SW 1271 (cell line): ENCODE data around the gene CMTM1.
"Not testable (repeated sequence)": the region's sequence is repeated elsewhere in the genome, so short reads cannot be mapped to it uniquely, and the experiment has no call there.

Experiments
- DNase-seq, 2 experiments: peaks; one replicate each; lab custom pipeline; 2025; lab: John Stamatoyannopoulos, UW

The CMTM1 gene

DNA sequence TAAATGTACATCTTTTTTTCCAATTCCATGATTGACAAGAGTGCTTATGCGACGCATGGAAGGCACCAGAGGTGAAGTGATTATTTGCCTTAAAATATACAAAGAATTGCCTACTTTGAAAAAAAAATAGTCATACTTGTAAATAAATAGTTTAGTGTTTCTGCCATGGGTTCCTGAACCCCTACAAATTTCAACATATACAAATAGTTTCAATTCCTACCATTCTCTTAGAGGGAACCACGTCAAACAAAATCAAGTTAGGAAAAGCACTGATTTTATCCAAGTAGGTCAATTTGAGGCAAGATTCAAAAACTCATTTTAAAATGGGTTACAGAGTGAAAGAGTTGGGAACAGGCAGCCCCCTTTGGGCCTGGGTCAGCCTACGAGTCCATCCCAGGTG, 49.9 kb downstream of the CMTM1 start:
- no peak for DNase-seq

DNA sequence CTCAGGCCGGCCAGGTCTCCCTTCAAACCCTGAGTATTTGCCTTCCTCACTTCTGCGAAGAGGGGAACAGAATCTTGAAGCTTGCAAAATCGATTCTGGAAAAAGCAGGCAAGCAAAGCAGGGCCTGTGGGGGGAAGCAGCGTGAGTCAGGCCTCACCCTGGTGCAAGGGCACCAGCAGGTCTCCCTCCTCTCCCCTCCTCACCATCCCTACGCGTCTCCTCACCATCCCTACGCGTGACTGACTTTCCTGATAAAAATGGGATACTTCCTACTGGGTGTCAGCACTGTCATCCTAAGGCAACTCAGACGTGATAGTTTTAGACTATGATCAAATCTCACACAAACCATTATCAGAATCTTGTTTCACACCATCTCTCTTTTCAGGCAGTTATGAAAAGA, 50.4 kb downstream of the CMTM1 start:
- no peak for DNase-seq

DNA sequence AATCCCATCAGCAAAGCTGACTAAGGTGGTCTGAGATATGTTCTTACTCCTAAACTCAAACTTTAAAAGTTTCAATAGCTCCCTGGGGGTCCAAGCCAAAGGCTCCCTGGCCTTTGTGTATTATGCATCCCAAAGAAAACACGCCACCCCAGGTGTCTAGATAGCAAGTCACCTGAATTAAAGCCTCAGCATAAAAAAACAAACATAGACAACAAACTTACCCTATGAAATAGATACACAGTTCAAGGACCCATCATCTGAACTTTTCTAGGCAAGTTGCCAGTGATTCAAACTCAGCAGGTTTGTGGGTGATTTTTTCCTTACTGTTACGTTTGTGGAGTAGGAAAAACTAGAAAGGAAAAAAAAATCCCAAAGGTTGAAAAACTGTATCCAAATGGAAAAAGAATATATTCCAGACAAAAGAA, 50.8 kb downstream of the CMTM1 start:
- no peak for DNase-seq

DNA sequence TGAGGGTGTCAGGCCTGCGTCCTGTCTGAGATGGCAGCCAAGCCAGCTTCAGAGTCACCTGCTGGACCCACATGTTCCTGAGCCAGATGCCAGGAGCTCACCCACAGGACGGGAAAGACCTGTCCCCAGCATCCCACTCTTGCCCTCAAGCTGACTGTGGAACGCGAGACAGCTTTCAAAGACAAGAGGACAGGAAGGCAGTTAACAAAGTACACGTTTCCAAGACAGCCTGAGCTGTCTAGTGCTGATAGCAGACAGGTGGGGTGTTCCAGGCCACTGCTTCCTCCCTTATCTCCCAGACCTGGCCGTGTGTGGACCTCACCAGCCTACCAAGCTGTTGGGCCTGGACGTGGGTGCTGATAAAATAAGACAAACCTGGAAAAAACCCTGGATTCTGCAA, 51.5 kb downstream of the CMTM1 start:
- no peak for DNase-seq

DNA sequence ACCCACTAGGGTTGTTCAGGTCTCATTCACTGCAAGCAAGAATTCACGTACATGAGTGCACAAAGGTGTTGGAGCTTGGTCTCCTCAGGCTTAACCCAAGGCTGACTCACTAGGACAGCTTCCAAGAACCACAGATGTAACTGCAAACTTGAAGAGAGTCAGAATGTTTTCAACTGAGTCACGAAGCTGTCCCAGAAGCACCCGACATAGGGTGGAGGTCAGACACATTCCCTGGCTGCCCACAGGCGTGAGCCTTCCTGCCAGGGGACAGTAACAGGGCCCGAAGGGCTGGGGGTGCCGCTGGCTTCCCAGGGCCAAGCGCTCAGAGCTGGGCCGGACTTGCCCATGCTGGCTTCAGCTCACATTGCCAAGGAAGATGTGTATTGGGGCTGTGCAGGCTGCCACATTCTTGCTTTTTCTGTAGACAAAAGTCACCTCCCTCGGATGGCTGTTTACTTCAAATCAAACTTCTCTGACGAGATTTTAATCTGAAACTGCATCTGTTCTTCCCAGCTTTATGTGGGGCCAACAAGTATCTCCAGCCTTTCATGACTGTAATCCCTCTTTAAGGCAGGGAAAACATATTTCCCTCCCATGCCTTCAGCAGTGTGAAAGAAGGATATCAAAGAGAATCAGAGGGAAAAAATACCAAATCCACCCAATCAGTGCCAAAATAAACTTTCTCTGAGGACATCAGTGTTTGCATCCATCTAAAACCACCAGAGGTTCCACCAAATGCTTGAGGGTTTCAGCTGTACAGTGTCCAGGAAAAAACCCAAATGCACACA, 52.5 kb downstream of the CMTM1 start:
- DNase-seq: peak; percentile 16 to 75

DNA sequence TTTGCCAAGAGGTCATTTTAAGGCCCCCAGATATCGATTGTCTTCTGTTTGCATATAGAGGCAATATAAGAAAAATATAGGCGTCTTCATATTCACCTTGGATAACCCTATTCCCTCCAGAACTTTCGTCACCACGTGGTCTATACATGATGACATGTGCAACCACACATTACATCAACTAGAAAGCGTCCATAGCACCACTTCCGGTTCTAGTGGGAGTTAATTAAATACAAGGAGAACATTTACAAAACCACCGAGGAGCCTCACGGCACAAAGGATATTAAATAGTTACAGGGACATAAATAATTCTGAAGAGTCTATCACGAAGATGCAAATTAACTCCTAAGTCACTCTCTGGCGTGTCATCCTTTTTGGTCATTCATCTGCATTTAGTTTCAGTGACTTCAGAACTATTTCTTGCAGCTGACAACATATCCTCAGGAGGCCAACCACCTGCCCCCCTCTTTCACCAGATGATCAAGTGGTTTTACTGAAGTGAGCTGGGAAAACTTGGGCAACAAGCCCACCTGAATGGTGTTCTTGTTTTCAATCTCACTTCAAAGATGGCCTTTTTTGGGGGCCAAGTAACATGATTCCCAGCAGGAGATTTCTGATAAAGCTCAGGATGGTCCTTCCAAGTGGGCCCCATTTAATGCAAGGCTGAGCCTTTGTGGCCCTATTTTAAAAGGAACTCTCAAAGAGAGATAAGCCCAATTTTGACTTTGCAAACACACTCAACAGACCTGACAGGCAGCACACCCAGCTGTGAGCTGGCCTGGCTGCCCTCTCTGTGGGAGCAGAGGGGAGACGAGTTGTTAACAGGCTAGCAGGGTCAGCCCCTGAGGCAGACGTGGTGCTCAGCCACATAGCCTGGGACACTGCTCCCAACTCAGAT, 53.5 kb downstream of the CMTM1 start:
- DNase-seq: no peak

DNA sequence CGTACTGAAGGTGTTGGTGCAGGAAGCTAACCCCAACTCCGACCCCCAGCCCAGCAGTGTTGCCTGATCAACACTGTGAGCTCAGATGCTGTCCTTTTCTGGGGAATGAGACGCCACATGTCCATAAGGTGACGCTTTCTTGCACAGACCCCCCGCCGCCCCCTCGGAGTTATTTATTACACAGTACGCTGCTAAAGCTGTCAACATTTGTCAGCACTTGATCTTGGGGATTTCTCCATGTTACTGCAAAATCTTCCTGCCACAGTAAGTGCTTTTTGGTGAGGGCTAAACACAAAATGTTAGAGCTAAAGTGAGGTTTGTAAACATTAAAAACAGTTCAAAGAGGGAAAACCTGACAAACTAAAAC, 54.2 kb downstream of the CMTM1 start:
- DNase-seq: no peak

DNA sequence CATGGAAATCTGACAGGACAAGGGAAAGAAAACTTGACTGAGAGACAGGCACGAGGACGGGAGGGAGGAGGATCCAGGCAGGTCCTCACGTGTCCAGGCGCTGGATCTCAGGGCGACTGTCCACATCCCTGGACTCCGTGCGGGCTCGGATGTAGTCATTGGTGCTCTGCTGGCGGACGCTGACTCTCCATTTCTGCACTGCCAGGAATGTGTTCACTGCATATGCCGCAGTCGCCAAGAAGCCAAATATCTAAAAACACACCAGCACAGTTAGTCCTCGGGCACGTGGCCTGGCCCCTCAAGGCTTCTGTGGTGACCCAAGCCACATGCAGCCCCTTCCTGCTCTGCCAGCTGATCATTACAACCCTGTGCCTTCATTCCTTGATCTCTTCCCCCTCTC, 55.7 kb downstream of the CMTM1 start:
- DNase-seq: no peak

DNA sequence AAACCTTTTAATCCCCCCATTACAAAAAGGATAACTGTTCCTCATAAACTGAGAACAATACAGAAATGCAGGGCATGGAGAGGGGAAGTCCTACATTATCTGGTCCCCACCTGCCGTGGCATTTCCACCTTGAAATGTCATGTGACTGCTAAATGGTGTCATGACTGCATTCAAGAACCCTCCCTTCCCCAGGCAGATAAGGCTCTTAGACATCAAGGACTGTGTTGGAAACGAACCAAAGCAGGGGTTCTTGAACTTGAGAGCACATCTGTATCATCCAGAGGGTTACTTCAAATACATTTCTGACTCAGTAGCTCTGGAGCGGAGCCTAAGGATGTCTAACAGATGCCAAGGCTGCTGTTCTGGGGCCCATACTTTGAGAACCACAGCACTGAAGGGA, 56.6 kb downstream of the CMTM1 start:
- DNase-seq: no peak

DNA sequence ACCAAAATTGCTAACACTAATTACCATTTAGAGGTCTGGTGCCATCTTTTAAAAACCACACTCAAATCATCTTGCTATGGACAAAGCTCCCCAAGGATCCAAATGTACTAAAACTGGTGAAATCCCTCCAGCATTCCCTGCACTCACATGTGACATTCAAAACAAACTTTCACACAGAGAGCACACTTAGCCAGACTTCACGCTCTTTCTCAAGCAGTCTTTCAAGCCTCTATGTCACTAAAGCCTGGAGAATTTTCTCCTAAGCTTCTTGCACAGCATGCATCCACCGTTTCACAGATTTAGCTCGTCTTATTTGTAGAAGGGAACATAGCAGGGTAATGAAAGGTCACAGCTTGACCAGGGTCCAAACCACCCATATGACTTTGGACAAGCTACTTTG, 57.5 kb downstream of the CMTM1 start:
- DNase-seq: no peak

DNA sequence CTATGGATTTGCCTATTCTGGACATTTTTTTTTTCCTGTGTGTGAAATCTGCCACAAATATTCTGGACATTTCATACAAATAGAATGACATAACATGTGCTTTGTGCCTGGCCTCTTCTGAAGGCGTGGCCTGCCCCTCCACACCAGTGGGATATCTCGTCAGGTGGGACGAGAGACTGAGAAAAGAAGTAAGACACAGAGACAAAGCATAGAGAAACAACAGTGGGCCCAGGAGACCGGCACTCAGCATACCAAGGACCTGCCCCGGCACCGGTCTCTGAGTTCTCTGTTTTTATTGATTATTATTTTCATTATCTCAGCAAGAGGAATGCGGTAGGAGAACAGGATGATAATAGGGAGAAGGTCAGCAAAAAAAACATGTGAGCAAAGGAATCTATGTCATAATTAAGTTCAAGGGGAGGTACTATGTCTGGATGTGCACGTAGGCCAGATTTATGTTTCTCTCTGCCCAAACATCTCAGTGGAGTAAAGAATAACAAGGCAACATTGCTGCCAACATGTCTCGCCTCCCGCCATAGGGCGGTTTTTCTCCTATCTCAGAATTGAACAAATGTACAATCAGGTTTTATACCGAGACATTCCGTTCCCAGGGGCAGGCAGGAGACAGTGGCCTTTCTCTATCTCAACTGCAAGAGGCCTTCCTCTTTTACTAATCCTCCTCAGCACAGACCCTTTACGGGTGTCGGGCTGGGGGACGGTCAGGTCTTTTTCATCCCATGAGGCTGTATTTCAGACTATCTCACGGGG, 61.6 kb downstream of the CMTM1 start:
- DNase-seq: not testable (repeated sequence)
